CD8-positive, alpha-beta memory T cell (primary cell): ENCODE results near the gene STRBP. TPM values are rescaled to one million over a fixed set of nuclear protein-coding genes. Genes with fewer than 3 reads are reported as not detected.

ENCODE experiments used
- CTCF ChIA-PET: fragments of 350-600 bp; sonication (Branson Sonifier 250); formaldehyde crosslinking; loops from one replicate; lab custom pipeline; 2021; ENCODE audit warnings: antibody characterized with exemption; lab: Charles Lee
- POLR2A ChIA-PET: fragments of 350-600 bp; sonication (Branson Sonifier 250); formaldehyde crosslinking; loops from one replicate; lab custom pipeline; 2021; ENCODE audit warnings: antibody characterized with exemption; lab: Charles Lee
- DNase-seq, 5 donors: peaks; one replicate each; pipeline versions ENCODE4 v3.0.0 to v3.0.0-alpha.2; 2020 to 2022; ENCODE audit warnings: mixed read lengths in 1 of 5
- H3K27ac ChIP-seq: one replicate; pipeline ENCODE4 v1.7.0; 2013; ENCODE audit warnings: low read depth, mild to moderate bottlenecking, low read length, moderate library complexity
- H3K27me3 ChIP-seq: 2 replicates; pipeline ENCODE4 v1.7.0; 2013; ENCODE audit warnings: low read length, mild to moderate bottlenecking; ENCODE audit not compliant: insufficient read depth, poor library complexity, severe bottlenecking
- H3K36me3 ChIP-seq: 2 replicates; pipeline ENCODE4 v1.7.0; 2013; ENCODE audit warnings: mild to moderate bottlenecking, low read length, moderate library complexity; ENCODE audit not compliant: insufficient read depth
- H3K4me1 ChIP-seq: 2 replicates; pipeline ENCODE4 v1.7.0; 2013; ENCODE audit warnings: mild to moderate bottlenecking, low read length, moderate library complexity; ENCODE audit not compliant: insufficient read depth
- H3K4me3 ChIP-seq: 2 replicates; pipeline ENCODE4 v1.7.0; 2013; ENCODE audit warnings: mild to moderate bottlenecking, low read length
- H3K9me3 ChIP-seq: 2 replicates; pipeline ENCODE4 v1.7.0; 2013; ENCODE audit warnings: mild to moderate bottlenecking, low read length
- H3K27ac Mint-ChIP-seq, 8 donors: one replicate each; pipeline ENCODE4 v1.8.0; 2020 to 2021; ENCODE audit warnings: mixed read lengths in 8 of 8, mild to moderate bottlenecking in 6 of 8, inconsistent platforms in 3 of 8, moderate library complexity in 3 of 8
- H3K27me3 Mint-ChIP-seq, 2 donors: one replicate each; pipeline ENCODE4 v1.8.0; 2020 to 2021; ENCODE audit warnings: mixed read lengths in 2 of 2, mild to moderate bottlenecking in 1 of 2, moderate library complexity in 1 of 2
- H3K36me3 Mint-ChIP-seq, 3 donors: one replicate each; pipeline ENCODE4 v1.8.0; 2020 to 2021; ENCODE audit warnings: mixed read lengths in 3 of 3, inconsistent platforms in 1 of 3, mild to moderate bottlenecking in 1 of 3
- H3K4me1 Mint-ChIP-seq, 3 donors: one replicate each; pipeline ENCODE4 v1.8.0; 2020 to 2021; ENCODE audit warnings: mixed read lengths in 3 of 3, inconsistent platforms in 1 of 3, mild to moderate bottlenecking in 1 of 3
- H3K4me3 Mint-ChIP-seq, 7 donors: one replicate each; pipeline ENCODE4 v1.8.0; 2020 to 2021; ENCODE audit warnings: mixed read lengths in 7 of 7, mild to moderate bottlenecking in 6 of 7, moderate library complexity in 4 of 7, inconsistent platforms in 2 of 7
- H3K9me3 Mint-ChIP-seq, 5 donors: one replicate each; pipeline ENCODE4 v1.8.0; 2020 to 2022; ENCODE audit warnings: mixed read lengths in 5 of 5, mild to moderate bottlenecking in 3 of 5, moderate library complexity in 2 of 5, inconsistent platforms in 1 of 5
- polyA plus RNA-seq: library from polyadenylated mRNA; unstranded; fragments of 300-500 nt; fragmentation: Illumina TruSeq; gene quantifications from one replicate; pipeline ENCODE4 v1.2.3, GENCODE V29; 2021
- total RNA-seq, 2 experiments: library from RNA; stranded (reverse); gene quantifications; one replicate each; pipeline ENCODE4 v1.2.3, GENCODE V29; 2021

STRBP gene
- total and polyA plus RNA-seq, 3 experiments from 2014 or later, result 22.2 to 32.3 (median 31.4) TPM

GRCh38 chr9:123228967-123229366 lies 39.4 kb downstream of the STRBP start:
- no peaks in the 10 kb centered on the region for H3K27me3 ChIP-seq
- H3K36me3 ChIP-seq, result no peaks in the 10 kb centered on the region
- no peak overlapping the region for H3K4me3 ChIP-seq
- CTCF ChIA-PET, result no interaction called here
- peaks cover 12% of the 10 kb centered on the region for H3K4me1 ChIP-seq
- Mint-ChIP-seq H3K27ac (no peak overlapping the region), H3K36me3 (peaks cover 0 to 4% (median 0%) of the 10 kb centered on the region in 3 donors), H3K4me3 (no peak overlapping the region), H3K9me3 (no peaks in the 10 kb centered on the region), H3K27me3 (peaks cover 0 to 2% of the 10 kb centered on the region in 2 donors), H3K4me1 (peaks cover 14 to 26% (median 21%) of the 10 kb centered on the region in 3 donors)
- no peaks in the 10 kb centered on the region for H3K9me3 ChIP-seq
- POLR2A ChIA-PET, result no interaction called here
- DNase-seq, result no peak
- H3K27ac ChIP-seq, result no peak overlapping the region

GRCh38 chr9:123225995-123226394 lies 42.4 kb downstream of the STRBP start:
- no peak for DNase-seq
- Mint-ChIP-seq H3K36me3 (peaks cover 0 to 4% (median 3%) of the 10 kb centered on the region in 3 donors), H3K4me1 (peaks cover 14 to 26% (median 21%) of the 10 kb centered on the region in 3 donors), H3K4me3 (peak overlapping the region in 1 of 7 donors; percentile 16), H3K27me3 (peaks cover 0 to 2% of the 10 kb centered on the region in 2 donors), H3K9me3 (no peaks in the 10 kb centered on the region), H3K27ac (peak overlapping the region in 1 of 8 donors; percentile 16)
- POLR2A ChIA-PET, result no interaction called here
- no peaks in the 10 kb centered on the region for H3K27me3 ChIP-seq
- H3K36me3 ChIP-seq, result no peaks in the 10 kb centered on the region
- H3K4me1 ChIP-seq, result peaks cover 12% of the 10 kb centered on the region
- CTCF ChIA-PET, result no interaction called here
- no peak overlapping the region for H3K27ac ChIP-seq
- no peaks in the 10 kb centered on the region for H3K9me3 ChIP-seq
- no peak overlapping the region for H3K4me3 ChIP-seq

DNA sequence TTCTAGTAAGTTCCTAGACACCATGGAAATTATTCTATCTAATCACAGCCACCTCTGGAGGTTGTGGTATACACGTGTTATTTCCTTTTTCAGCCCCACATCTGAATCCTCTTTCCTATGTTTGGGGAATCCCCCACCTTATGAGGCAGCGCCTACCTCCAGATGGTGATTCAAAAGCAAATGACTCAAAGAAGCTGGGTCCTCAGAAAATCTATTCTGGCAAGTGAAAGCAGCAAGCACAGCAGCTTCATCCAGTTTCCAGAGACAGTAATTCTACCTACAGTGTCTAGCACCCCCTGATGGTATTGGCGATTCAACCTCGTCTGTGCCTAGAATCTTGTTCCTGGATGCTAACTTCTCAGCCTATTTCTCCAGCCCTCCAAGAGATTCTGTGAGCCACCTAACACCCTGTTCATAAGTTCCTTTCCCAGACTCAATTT lies 43.0 kb downstream of the STRBP start:
- Mint-ChIP-seq H3K36me3 (peaks cover 0 to 4% (median 3%) of the 10 kb centered on the region in 3 donors), H3K4me3 (peak overlapping the region in 1 of 7 donors; percentile 16), H3K27ac (peak overlapping the region in 3 of 8 donors; percentile 2 to 61 (median 16)), H3K27me3 (peaks cover 0 to 2% of the 10 kb centered on the region in 2 donors), H3K4me1 (peaks cover 14 to 26% (median 21%) of the 10 kb centered on the region in 3 donors), H3K9me3 (no peaks in the 10 kb centered on the region)
- no peak overlapping the region for H3K27ac ChIP-seq
- H3K4me3 ChIP-seq, result no peak overlapping the region
- peak; percentile 1 to 56 (median 38) for DNase-seq
- peaks cover 12% of the 10 kb centered on the region for H3K4me1 ChIP-seq
- no peaks in the 10 kb centered on the region for H3K9me3 ChIP-seq
- ChIA-PET CTCF (interaction anchor here (0.9 kb wide), 1 partner anchor 13 kb away, joined by 3 read pairs; no protein-coding TSS in a partner anchor), POLR2A (no interaction called here)
- no peaks in the 10 kb centered on the region for H3K27me3 ChIP-seq
- no peaks in the 10 kb centered on the region for H3K36me3 ChIP-seq

GRCh38 chr9:123220127-123220526 lies 48.3 kb downstream of the STRBP start:
- DNase-seq, result no peak
- ChIA-PET CTCF (no interaction called here), POLR2A (no interaction called here)
- Histone ChIP-seq H3K36me3 (no peaks in the 10 kb centered on the region), H3K4me1 (peaks cover 2% of the 10 kb centered on the region), H3K9me3 (no peaks in the 10 kb centered on the region), H3K4me3 (no peak overlapping the region), H3K27ac (no peak overlapping the region), H3K27me3 (no peaks in the 10 kb centered on the region)
- Mint-ChIP-seq H3K4me1 (peaks cover 5 to 22% (median 8%) of the 10 kb centered on the region in 3 donors), H3K9me3 (no peaks in the 10 kb centered on the region), H3K4me3 (no peak overlapping the region), H3K27me3 (no peaks in the 10 kb centered on the region), H3K36me3 (peaks cover 0 to 4% (median 3%) of the 10 kb centered on the region in 3 donors), H3K27ac (no peak overlapping the region)

DNA sequence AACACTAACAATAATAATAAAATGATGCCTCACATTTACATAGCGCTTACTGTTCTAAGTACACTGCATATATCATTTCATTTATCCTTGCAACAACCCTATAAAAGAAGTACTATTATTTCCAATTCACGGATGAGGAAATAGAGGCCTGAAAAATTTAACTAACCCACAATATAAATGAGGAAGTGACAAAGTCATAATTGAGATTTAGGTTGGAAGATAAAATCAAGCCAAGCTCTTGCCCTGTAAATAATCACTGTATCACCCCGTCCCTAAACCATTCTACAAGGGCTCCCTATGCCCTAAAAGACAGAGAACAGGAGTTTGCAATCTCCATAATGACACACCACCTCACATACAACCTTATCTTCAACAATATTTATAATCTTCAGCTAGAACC lies 49.6 kb downstream of the STRBP start:
- H3K9me3 ChIP-seq, result no peaks in the 10 kb centered on the region
- no peak overlapping the region for H3K27ac ChIP-seq
- DNase-seq, result no peak
- no peaks in the 10 kb centered on the region for H3K4me1 ChIP-seq
- ChIA-PET POLR2A (no interaction called here), CTCF (no interaction called here)
- Mint-ChIP-seq H3K4me1 (peaks cover 0 to 12% (median 1%) of the 10 kb centered on the region in 3 donors), H3K27ac (no peak overlapping the region), H3K9me3 (no peaks in the 10 kb centered on the region), H3K4me3 (no peak overlapping the region), H3K36me3 (peaks cover 0 to 4% (median 3%) of the 10 kb centered on the region in 3 donors), H3K27me3 (no peaks in the 10 kb centered on the region)
- H3K27me3 ChIP-seq, result no peaks in the 10 kb centered on the region
- no peak overlapping the region for H3K4me3 ChIP-seq
- H3K36me3 ChIP-seq, result no peaks in the 10 kb centered on the region

DNA sequence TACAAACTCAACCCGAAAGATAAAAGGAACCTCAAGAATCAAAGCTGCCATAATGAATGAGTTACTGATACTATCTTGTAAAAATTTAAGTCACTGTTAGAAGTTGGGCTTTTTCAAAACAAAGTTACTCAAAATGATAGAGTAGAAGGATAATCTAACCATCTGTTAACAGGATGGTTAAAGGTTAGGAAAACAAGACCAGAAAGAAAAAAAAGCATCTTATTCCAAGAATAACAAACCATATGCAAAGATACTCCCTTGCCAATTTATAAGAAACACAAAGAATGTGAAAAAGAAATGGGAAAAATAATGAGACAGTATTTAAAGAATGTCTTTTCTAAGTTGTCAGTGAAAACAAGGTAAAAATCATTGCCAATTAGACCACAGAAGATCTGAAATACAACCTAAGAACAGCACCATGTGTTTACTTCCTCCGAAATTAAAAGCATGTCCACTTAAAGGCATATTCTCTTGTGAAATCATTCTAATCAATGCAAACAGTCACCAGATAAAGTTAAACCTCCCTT lies 51.2 kb downstream of the STRBP start:
- Histone ChIP-seq H3K4me3 (no peak overlapping the region), H3K4me1 (no peaks in the 10 kb centered on the region), H3K9me3 (no peaks in the 10 kb centered on the region), H3K27ac (no peak overlapping the region), H3K27me3 (no peaks in the 10 kb centered on the region), H3K36me3 (no peaks in the 10 kb centered on the region)
- no peaks in the 10 kb centered on the region for H3K9me3 Mint-ChIP-seq
- DNase-seq, result no peak
- no peaks in the 10 kb centered on the region for H3K27me3 Mint-ChIP-seq
- no peak overlapping the region for H3K4me3 Mint-ChIP-seq
- peaks cover 0 to 6% (median 3%) of the 10 kb centered on the region in 3 donors for H3K36me3 Mint-ChIP-seq
- peaks cover 0 to 12% (median 1%) of the 10 kb centered on the region in 3 donors for H3K4me1 Mint-ChIP-seq
- H3K27ac Mint-ChIP-seq, result no peak overlapping the region
- CTCF ChIA-PET, result no interaction called here
- POLR2A ChIA-PET, result no interaction called here

DNA sequence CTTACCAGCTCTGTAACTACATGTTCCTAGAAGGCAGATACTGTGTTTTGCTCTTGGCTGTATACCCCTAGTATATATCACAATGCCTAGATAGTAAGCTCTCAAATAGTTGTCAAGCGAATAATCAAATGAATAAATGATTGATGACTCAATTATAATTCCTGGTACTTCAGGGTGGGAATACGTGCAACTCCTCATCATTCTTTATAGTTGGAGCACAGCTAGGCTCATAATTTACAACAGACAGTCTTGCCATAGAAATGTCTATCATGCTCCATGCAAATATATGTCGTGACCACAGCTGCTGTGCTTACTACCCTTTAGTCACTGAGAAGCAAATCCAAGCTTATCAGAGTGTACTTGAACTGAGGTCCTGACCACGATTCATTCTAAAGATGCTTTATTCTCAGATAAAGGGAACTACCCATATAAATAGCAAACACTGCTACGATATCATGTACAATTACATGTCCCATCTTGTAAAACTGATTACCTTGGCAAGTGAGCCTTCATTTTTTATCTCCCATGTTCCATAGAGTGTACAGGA lies 52.1 kb downstream of the STRBP start:
- peaks cover 0 to 3% (median 1%) of the 10 kb centered on the region in 3 donors for H3K36me3 Mint-ChIP-seq
- Histone ChIP-seq H3K9me3 (no peaks in the 10 kb centered on the region), H3K4me3 (no peak overlapping the region), H3K4me1 (no peaks in the 10 kb centered on the region), H3K36me3 (no peaks in the 10 kb centered on the region), H3K27me3 (no peaks in the 10 kb centered on the region), H3K27ac (no peak overlapping the region)
- no peak overlapping the region for H3K4me3 Mint-ChIP-seq
- CTCF ChIA-PET, result no interaction called here
- no peak overlapping the region for H3K27ac Mint-ChIP-seq
- peaks cover 0 to 12% (median 1%) of the 10 kb centered on the region in 3 donors for H3K4me1 Mint-ChIP-seq
- H3K9me3 Mint-ChIP-seq, result no peaks in the 10 kb centered on the region
- no peaks in the 10 kb centered on the region for H3K27me3 Mint-ChIP-seq
- DNase-seq, result no peak
- POLR2A ChIA-PET, result no interaction called here

GRCh38 chr9:123211081-123211480 lies 57.3 kb downstream of the STRBP start:
- ChIA-PET CTCF (no interaction called here), POLR2A (no interaction called here)
- H3K27me3 ChIP-seq, result no peaks in the 10 kb centered on the region
- Mint-ChIP-seq H3K4me1 (peaks cover 0 to 2% (median 0%) of the 10 kb centered on the region in 3 donors), H3K27me3 (no peaks in the 10 kb centered on the region), H3K36me3 (peaks cover 0 to 4% (median 1%) of the 10 kb centered on the region in 3 donors), H3K4me3 (no peak overlapping the region), H3K27ac (no peak overlapping the region), H3K9me3 (no peaks in the 10 kb centered on the region)
- H3K4me3 ChIP-seq, result no peak overlapping the region
- no peak overlapping the region for H3K27ac ChIP-seq
- DNase-seq, result no peak
- no peaks in the 10 kb centered on the region for H3K4me1 ChIP-seq
- no peaks in the 10 kb centered on the region for H3K36me3 ChIP-seq
- no peaks in the 10 kb centered on the region for H3K9me3 ChIP-seq
